GM12878 (cell line): ENCODE measurements around the gene CADM2.

Source experiments
- ATF3 ChIP-seq: IDR thresholded peaks from 2 replicates; pipeline ENCODE4 v1.6.1; 2011; ENCODE audit warnings: low read depth, mild to moderate bottlenecking, low read length, moderate library complexity, borderline replicate concordance; ENCODE audit errors: extremely low read depth
- CTCF ChIP-seq, 3 experiments: IDR thresholded peaks in 2 of 3; conservative IDR thresholded peaks in 1 of 3; 2 replicates each; pipeline ENCODE4 v1.5.1; 2011; ENCODE audit warnings: low read depth in 3 of 3, low read length in 3 of 3, mild to moderate bottlenecking in 3 of 3, control low read depth in 2 of 3, moderate library complexity in 2 of 3, inconsistent platforms in 1 of 3, mixed read lengths in 1 of 3; ENCODE audit not compliant: control insufficient read depth in 2 of 3, insufficient read depth in 1 of 3; ENCODE audit errors: extremely low read depth in 1 of 3
- EGR1 ChIP-seq, 2 experiments: IDR thresholded peaks; 1 replicate in 1 of 2; 2 replicates in 1 of 2; pipeline ENCODE4 v1.6.1; 2011 to 2012; ENCODE audit warnings: low read depth in 2 of 2, low read length in 2 of 2, borderline replicate concordance in 1 of 2, mild to moderate bottlenecking in 1 of 2, moderate library complexity in 1 of 2
- EZH2 ChIP-seq: IDR thresholded peaks from 2 replicates; pipeline ENCODE4 v1.6.1; 2012; ENCODE audit warnings: low read depth, mild to moderate bottlenecking, control low read depth, inconsistent platforms, low read length, borderline replicate concordance; ENCODE audit not compliant: control insufficient read depth
- GABPA ChIP-seq: IDR thresholded peaks from 2 replicates; pipeline ENCODE4 v1.6.1; 2014; ENCODE audit warnings: antibody characterized with exemption, low read depth, mild to moderate bottlenecking, inconsistent platforms
- HCFC1 ChIP-seq: fragments of 150-350 bp; IDR thresholded peaks from 2 replicates; pipeline ENCODE4 v1.6.1; 2014; ENCODE audit warnings: low read length
- NFYB ChIP-seq: IDR thresholded peaks from 2 replicates; pipeline ENCODE4 v1.6.1; 2011; ENCODE audit warnings: low read depth, mild to moderate bottlenecking, low read length, improper control_type of control experiment, moderate library complexity; ENCODE audit not compliant: insufficient read depth
- NR2C2 ChIP-seq: IDR thresholded peaks from 2 replicates; pipeline ENCODE4 v1.6.1; 2011; ENCODE audit warnings: borderline replicate concordance, low read depth; ENCODE audit not compliant: control insufficient read depth, insufficient read length
- POLR2AphosphoS5 ChIP-seq: IDR thresholded peaks from 2 replicates; pipeline ENCODE4 v1.6.1; 2011; ENCODE audit warnings: mild to moderate bottlenecking, low read length, inconsistent platforms
- RCOR1 ChIP-seq: conservative IDR thresholded peaks from 2 replicates; pipeline ENCODE4 v1.6.1; 2012; ENCODE audit warnings: low read depth, low read length, improper control_type of control experiment
- RFX5 ChIP-seq: IDR thresholded peaks from 2 replicates; pipeline ENCODE4 v1.6.1; 2011; ENCODE audit warnings: low read depth, low read length, improper control_type of control experiment
- TBL1XR1 ChIP-seq: IDR thresholded peaks from 2 replicates; pipeline ENCODE4 v1.6.1; 2012; ENCODE audit warnings: low read depth, low read length, improper control_type of control experiment
- USF2 ChIP-seq: IDR thresholded peaks from 2 replicates; pipeline ENCODE4 v1.6.1; 2011; ENCODE audit warnings: low read depth, low read length, improper control_type of control experiment, borderline replicate concordance
- ZNF274 ChIP-seq: IDR thresholded peaks from one replicate; pipeline ENCODE4 v1.8.0; 2011; ENCODE audit not compliant: insufficient read length, insufficient read depth

GRCh38 chr3:85337895-85338294 is 379.1 kb downstream of the CADM2 start:
- TF ChIP-seq NFYB (no peak), HCFC1 (no peak), POLR2AphosphoS5 (no peak), RFX5 (no peak), NR2C2 (no peak), USF2 (no peak), RCOR1 (no peak), CTCF (IDR thresholded peaks at IDR 0.05 in 2 of 3, conservative IDR thresholded peaks at IDR 0.05 in 1 of 3; ENCODE audit: control insufficient read depth in 2 of 3, extremely low read depth in 1 of 3, insufficient read depth in 1 of 3, low read depth in 3 of 3, low read length in 3 of 3) (no peak), GABPA (no peak), TBL1XR1 (no peak), EGR1 (IDR thresholded peaks at IDR 0.05; ENCODE audit: borderline replicate concordance in 1 of 2, low read depth in 2 of 2, low read length in 2 of 2) (no peak), ZNF274 (no peak), ATF3 (no peak), EZH2 (no peak)
